Right atrium auricular region (tissue), 2 donors: ENCODE results near the gene PIGS. TPM values are rescaled to one million over a fixed set of nuclear protein-coding genes. Genes with fewer than 3 reads are reported as not detected.
"Not testable (repeated sequence)": the region's sequence is repeated elsewhere in the genome, so short reads cannot be mapped to it uniquely, and the experiment has no call there.

Source experiments
- DNase-seq: peaks from one replicate; pipeline ENCODE4 v3.0.0-alpha.2; 2019; ENCODE audit warnings: low spot score
- H3K27ac ChIP-seq, 2 donors: fragments of 200-600 bp; sonication (generic); 1 replicate in 1 of 2; 2 replicates in 1 of 2; pipeline ENCODE4 v1.5.1; 2016 to 2019
- H3K27me3 ChIP-seq, 2 donors: fragments of 200-600 bp; sonication (generic); one replicate each; pipeline versions ENCODE4 v1.5.1 to v1.6.0; 2017 to 2019
- H3K36me3 ChIP-seq: fragments of 200-600 bp; sonication (generic); one replicate; pipeline ENCODE4 v1.5.1; 2016
- H3K4me1 ChIP-seq, 2 donors: fragments of 200-600 bp; sonication (generic); one replicate each; pipeline versions ENCODE4 v1.5.1 to v1.6.0; 2017 to 2019
- H3K4me3 ChIP-seq, 2 donors: fragments of 200-600 bp; sonication (generic); 1 replicate in 1 of 2; 2 replicates in 1 of 2; pipeline ENCODE4 v1.5.1; 2017 to 2019; ENCODE audit warnings: mild to moderate bottlenecking in 1 of 2, moderate library complexity in 1 of 2
- H3K9me3 ChIP-seq, 2 donors: fragments of 200-600 bp; sonication (generic); one replicate each; pipeline ENCODE4 v1.5.1; 2019
- CTCF ChIP-seq, 2 donors: fragments of 200-600 bp; sonication (generic); IDR thresholded peaks; one replicate each; pipeline ENCODE4 v1.5.1; 2019; ENCODE audit warnings: antibody characterized with exemption in 2 of 2
- total RNA-seq, 2 donors: library from RNA; depleted of rRNA; stranded (reverse); fragments of >200 nt; gene quantifications; one replicate each; pipeline ENCODE4 v1.1.0, GENCODE V29; 2016

The PIGS gene
- total RNA-seq, 2 donors from 2014 or later = 51.6 to 74.8 TPM

- TF ChIP-seq CTCF (IDR thresholded peaks at IDR 0.05) = no peak
- H3K9me3 ChIP-seq = no peaks in the 10 kb centered on the region
- H3K27ac ChIP-seq = no peak overlapping the region
- H3K36me3 ChIP-seq = no peaks in the 10 kb centered on the region
- no peak overlapping the region for H3K4me3 ChIP-seq
- H3K4me1 ChIP-seq = no peaks in the 10 kb centered on the region
- DNase-seq = no peak
- H3K27me3 ChIP-seq = no peaks in the 10 kb centered on the region
Measured at GRCh38 chr17:28524476-28525424, 46.6 kb downstream of the PIGS start.

GRCh38 chr17:28523876-28524275, 47.4 kb downstream of the PIGS start:
- no peaks in the 10 kb centered on the region for H3K36me3 ChIP-seq
- no peak overlapping the region for H3K4me3 ChIP-seq
- no peak for TF ChIP-seq CTCF (IDR thresholded peaks at IDR 0.05)
- no peak overlapping the region for H3K27ac ChIP-seq
- no peaks in the 10 kb centered on the region for H3K27me3 ChIP-seq
- DNase-seq = no peak
- no peaks in the 10 kb centered on the region for H3K4me1 ChIP-seq
- H3K9me3 ChIP-seq = no peaks in the 10 kb centered on the region

DNA sequence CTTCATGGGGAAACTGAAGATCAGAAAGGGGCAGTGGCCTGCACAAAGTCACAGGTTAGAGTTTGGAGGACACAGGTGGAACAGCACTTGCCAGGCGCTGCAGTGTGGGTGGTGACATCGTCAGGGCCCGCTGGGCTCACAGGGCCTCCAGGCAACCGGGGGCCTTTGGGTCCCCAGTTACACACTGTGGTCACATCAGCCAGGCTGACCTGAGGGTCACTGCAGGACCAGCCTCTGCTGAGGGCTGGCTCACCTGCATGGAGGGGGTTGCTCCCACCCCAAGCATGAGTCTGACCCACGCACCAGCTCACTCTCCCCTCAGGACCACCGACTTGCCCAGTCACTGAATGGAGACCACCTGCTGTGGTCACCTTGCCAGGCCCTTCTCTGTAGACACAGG, 48.1 kb downstream of the PIGS start:
- no peak overlapping the region for H3K27ac ChIP-seq
- H3K9me3 ChIP-seq = no peaks in the 10 kb centered on the region
- no peak for TF ChIP-seq CTCF (IDR thresholded peaks at IDR 0.05)
- no peak overlapping the region for H3K4me3 ChIP-seq
- no peaks in the 10 kb centered on the region for H3K4me1 ChIP-seq
- no peak for DNase-seq
- H3K36me3 ChIP-seq = no peaks in the 10 kb centered on the region
- no peaks in the 10 kb centered on the region for H3K27me3 ChIP-seq

GRCh38 chr17:28522281-28522680, 49.0 kb downstream of the PIGS start:
- H3K9me3 ChIP-seq, H3K4me1 ChIP-seq, H3K36me3 ChIP-seq, DNase-seq, H3K27me3 ChIP-seq, H3K4me3 ChIP-seq, H3K27ac ChIP-seq: not testable (repeated sequence)

DNA sequence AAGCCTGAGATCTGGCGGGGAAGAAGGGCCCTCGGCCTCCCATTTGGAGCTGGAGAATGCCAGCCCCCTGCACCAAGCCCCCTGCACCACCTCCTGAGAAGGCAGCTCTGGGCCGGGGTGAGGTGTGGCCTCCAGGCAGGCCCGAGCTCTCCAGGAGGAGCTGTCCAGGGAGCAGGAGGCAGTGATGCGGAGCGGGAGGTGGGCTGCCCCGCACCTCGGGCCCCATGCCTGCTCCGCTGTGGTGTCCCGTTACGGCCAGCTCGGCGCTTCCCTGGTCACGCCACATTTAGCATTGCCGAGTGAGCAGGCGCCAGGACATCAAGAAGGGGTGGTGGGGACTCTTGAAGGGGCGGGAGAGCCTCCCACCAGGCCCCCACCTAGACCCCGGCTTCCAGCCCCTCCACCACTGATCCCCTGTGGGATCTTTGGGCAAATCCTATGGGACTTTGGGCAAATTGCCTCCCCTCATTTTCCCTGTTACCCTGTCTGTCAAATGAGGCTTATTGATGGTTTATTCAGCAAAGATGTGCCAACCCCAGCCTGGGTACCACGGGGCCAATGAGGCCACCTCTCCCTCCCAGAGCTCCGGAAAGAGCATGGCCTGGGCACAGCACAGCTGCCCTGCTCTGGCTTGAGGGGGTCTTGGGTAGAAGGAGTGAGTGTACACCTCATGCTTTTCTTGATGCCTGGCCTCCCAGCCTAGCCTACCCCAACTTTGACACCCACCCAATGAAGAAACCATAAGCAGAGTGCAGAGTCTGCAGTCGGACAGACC, 49.8 kb downstream of the PIGS start:
- no peak for DNase-seq
- no peak overlapping the region for H3K4me3 ChIP-seq

More for the DNA sequence above, 49.8 kb downstream of the PIGS start:
- no peak for TF ChIP-seq CTCF (IDR thresholded peaks at IDR 0.05)
- Histone ChIP-seq H3K36me3 (no peaks in the 10 kb centered on the region), H3K4me1 (no peaks in the 10 kb centered on the region), H3K27ac (no peak overlapping the region), H3K27me3 (no peaks in the 10 kb centered on the region), H3K9me3 (no peaks in the 10 kb centered on the region)
